Calu3 (cell line): Measurements from ENCODE around the gene FAM221B. TPM values are rescaled to one million over a fixed set of nuclear protein-coding genes. Genes with fewer than 3 reads are reported as not detected.

Source experiments
- BruUV-seq: library from RNA; stranded (reverse); fragments of 400-500 nt; replicated peaks from 2 replicates; lab custom pipeline; 2021; lab: Mats Ljungman, UMichigan
- CTCF ChIA-PET: fragments of 300-600 bp; sonication (Branson Sonifier 250); formaldehyde crosslinking; loops from one replicate; lab custom pipeline; 2022; ENCODE audit warnings: antibody characterized with exemption; lab: Charles Lee
- DNase-seq: peaks from one replicate; pipeline ENCODE4 v3.0.0; 2022
- H3K27ac Mint-ChIP-seq: one replicate; pipeline ENCODE4 v1.8.0; 2022; ENCODE audit warnings: mixed read lengths; ENCODE audit not compliant: unreplicated experiment
- H3K27me3 Mint-ChIP-seq: one replicate; pipeline ENCODE4 v1.8.0; 2022; ENCODE audit warnings: mixed read lengths; ENCODE audit not compliant: unreplicated experiment
- H3K36me3 Mint-ChIP-seq: one replicate; pipeline ENCODE4 v1.8.0; 2022; ENCODE audit warnings: mild to moderate bottlenecking, moderate library complexity, mixed read lengths; ENCODE audit not compliant: insufficient read depth, unreplicated experiment
- H3K4me1 Mint-ChIP-seq: one replicate; pipeline ENCODE4 v1.8.0; 2022; ENCODE audit warnings: mild to moderate bottlenecking, low read depth, mixed read lengths; ENCODE audit not compliant: unreplicated experiment
- H3K4me3 Mint-ChIP-seq: one replicate; pipeline ENCODE4 v1.8.0; 2022; ENCODE audit warnings: mild to moderate bottlenecking, low read depth, moderate library complexity, mixed read lengths; ENCODE audit not compliant: unreplicated experiment
- H3K9me3 Mint-ChIP-seq: one replicate; pipeline ENCODE4 v1.8.0; 2022; ENCODE audit warnings: low read depth, mixed read lengths; ENCODE audit not compliant: unreplicated experiment
- intact Hi-C: fragments of 100-400 bp; cut with micrococcal nuclease; formaldehyde crosslinking; loops from one replicate; pipeline ENCODE4 v1.10.0; 2022; ENCODE audit not compliant: unreplicated experiment
- total RNA-seq: library from RNA; stranded (reverse); gene quantifications from 2 replicates; pipeline ENCODE4 v1.2.3, GENCODE V29; 2022
- TF ChIP-seq, protein P1 (sequence below): fragments of 200-600 bp; IDR thresholded peaks from one replicate; pipeline ENCODE4 v1.8.0; 2022; ENCODE audit warnings: antibody characterized with exemption; ENCODE audit not compliant: unreplicated experiment

Gene FAM221B
- total RNA-seq, 1 experiment from 2014 or later = not detected

DNA sequence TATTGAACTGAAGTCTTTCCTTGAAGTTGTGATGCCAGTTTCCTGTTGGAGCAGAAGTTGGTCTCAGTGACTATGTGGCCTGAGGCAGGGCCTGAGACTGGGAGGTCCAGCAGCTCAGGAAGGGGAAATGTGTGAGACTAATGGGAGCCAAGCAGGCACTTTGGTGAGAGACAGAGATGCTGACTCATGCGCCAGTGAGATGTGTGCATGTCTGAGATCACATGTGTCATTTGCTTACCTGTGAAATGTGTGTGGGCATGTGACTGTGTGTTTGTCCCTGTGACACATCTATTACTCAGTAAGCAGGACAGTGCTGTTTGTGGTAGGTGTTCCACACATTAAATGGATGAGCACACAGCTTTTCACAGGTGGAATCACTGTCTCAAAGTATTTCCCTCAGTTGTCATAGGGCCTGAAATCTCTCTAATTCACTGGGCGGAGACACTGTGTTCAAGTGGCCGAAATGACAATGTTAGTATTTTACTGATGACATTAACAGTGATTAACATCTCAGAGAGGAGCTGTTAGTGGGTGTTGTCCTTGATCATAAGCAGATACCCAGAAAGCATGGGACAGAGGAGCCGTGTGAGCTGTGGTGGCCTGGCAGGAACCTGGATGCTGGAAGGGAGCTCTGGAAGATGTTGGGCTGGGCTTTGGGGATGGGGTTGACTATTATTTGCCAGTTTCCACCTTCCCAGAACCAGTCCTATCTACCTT is 29.7 kb downstream of the FAM221B start:
- no TSS peak for BruUV-seq
- no peaks in the 10 kb centered on the region for H3K27me3 Mint-ChIP-seq
- H3K36me3 Mint-ChIP-seq = peaks cover 4% of the 10 kb centered on the region
- H3K27ac Mint-ChIP-seq = no peak overlapping the region
- H3K4me1 Mint-ChIP-seq = peaks cover 18% of the 10 kb centered on the region
- CTCF ChIA-PET = no interaction called here
- H3K9me3 Mint-ChIP-seq = no peaks in the 10 kb centered on the region
- intact Hi-C loops = no loop called here
- no peak for DNase-seq
- no peak overlapping the region for H3K4me3 Mint-ChIP-seq
- TF ChIP-seq, protein P1, sequence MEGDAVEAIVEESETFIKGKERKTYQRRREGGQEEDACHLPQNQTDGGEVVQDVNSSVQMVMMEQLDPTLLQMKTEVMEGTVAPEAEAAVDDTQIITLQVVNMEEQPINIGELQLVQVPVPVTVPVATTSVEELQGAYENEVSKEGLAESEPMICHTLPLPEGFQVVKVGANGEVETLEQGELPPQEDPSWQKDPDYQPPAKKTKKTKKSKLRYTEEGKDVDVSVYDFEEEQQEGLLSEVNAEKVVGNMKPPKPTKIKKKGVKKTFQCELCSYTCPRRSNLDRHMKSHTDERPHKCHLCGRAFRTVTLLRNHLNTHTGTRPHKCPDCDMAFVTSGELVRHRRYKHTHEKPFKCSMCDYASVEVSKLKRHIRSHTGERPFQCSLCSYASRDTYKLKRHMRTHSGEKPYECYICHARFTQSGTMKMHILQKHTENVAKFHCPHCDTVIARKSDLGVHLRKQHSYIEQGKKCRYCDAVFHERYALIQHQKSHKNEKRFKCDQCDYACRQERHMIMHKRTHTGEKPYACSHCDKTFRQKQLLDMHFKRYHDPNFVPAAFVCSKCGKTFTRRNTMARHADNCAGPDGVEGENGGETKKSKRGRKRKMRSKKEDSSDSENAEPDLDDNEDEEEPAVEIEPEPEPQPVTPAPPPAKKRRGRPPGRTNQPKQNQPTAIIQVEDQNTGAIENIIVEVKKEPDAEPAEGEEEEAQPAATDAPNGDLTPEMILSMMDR = no peak

DNA sequence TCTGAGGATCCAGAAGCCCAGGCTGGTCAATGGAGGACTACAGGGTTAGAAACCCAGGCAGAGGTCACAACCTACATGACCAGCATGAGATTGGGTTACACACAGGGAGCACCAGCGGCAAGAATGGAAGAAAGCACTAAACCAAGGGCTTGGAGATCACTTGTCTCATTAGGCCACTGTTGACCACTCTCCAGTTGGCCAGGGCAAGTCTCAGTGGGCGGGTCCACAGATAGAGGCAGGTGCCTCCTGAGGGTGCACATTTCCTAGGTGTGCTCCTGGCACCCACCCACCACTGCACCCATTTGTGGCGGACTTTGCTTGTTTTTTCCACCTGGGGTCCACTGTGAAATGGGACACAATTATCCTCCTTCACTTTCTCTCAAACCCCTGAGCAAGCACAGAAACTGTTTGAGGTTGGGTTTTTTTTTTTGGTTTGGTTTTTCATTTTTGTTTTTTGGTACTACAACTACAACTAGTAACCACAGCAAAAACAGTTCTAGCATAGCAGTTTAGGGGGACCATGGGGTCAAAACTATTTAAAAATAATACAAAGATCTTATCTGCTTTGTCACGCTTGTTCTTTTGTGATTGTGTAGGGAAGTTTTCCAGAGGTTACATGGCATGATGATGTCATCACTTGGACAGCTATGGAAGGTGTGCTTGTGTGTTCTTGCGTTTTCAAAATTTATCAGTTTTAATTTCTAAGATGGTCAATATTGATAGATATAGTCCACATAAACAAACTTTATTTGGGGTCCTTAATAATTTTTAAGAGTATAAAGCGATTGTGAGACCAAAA is 31.0 kb downstream of the FAM221B start:
- no peak overlapping the region for H3K27ac Mint-ChIP-seq
- DNase-seq = no peak
- TF ChIP-seq, protein P1 = no peak
- H3K27me3 Mint-ChIP-seq = no peaks in the 10 kb centered on the region
- H3K4me1 Mint-ChIP-seq = peaks cover 18% of the 10 kb centered on the region
- no peak overlapping the region for H3K4me3 Mint-ChIP-seq
- H3K36me3 Mint-ChIP-seq = peaks cover 4% of the 10 kb centered on the region
- CTCF ChIA-PET = no interaction called here
- BruUV-seq = no TSS peak
- intact Hi-C loops = no loop called here
- no peaks in the 10 kb centered on the region for H3K9me3 Mint-ChIP-seq

- BruUV-seq = no TSS peak
- DNase-seq = no peak
- intact Hi-C loops = no loop called here
- Mint-ChIP-seq H3K4me3 (no peak overlapping the region), H3K27ac (no peak overlapping the region), H3K36me3 (no peaks in the 10 kb centered on the region), H3K27me3 (no peaks in the 10 kb centered on the region), H3K9me3 (no peaks in the 10 kb centered on the region), H3K4me1 (peaks cover 18% of the 10 kb centered on the region)
- TF ChIP-seq, protein P1 = no peak
- CTCF ChIA-PET = no interaction called here
These were observed 32.8 kb downstream of the FAM221B start for GRCh38 chr9:35795695-35796094.

DNA sequence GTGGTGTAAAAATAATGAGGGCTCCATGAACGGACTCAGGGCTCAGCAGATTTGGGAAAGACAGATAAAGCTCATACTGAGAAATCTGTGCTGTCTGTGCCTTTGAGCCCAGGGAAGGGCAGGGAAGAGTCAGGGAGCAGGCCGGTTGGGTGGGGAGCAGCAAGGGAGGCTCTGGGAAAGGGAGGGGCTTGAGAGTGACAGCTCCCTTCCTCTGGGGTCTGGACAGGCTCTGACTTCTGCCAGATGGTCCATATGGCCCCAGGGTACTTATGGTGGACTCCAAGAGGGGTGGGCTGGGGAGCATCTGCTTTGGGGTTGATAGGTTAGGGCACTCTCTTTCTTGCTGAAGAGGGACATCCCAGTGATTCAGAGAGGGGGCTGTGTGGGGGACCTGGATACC is 35.1 kb downstream of the FAM221B start:
- CTCF ChIA-PET = no interaction called here
- peak overlapping the region; percentile 27 for H3K27ac Mint-ChIP-seq
- BruUV-seq = no TSS peak
- no peaks in the 10 kb centered on the region for H3K9me3 Mint-ChIP-seq
- no peak overlapping the region for H3K4me3 Mint-ChIP-seq
- H3K27me3 Mint-ChIP-seq = no peaks in the 10 kb centered on the region
- intact Hi-C loops = no loop called here
- H3K36me3 Mint-ChIP-seq = peaks cover 6% of the 10 kb centered on the region
- DNase-seq = no peak
- H3K4me1 Mint-ChIP-seq = peaks cover 18% of the 10 kb centered on the region
- TF ChIP-seq, protein P1 = no peak
